Iris pigment epithelial cell (primary cell): ENCODE results near the gene HOXD8.

Source experiments
- DNase-seq: peaks from one replicate; pipeline ENCODE4 v3.0.0-alpha.2; 2011; ENCODE audit warnings: low read depth

Gene HOXD8

GRCh38 chr2:176091329-176092258, 37.9 kb upstream of the HOXD8 start:
- no peak for DNase-seq

DNA sequence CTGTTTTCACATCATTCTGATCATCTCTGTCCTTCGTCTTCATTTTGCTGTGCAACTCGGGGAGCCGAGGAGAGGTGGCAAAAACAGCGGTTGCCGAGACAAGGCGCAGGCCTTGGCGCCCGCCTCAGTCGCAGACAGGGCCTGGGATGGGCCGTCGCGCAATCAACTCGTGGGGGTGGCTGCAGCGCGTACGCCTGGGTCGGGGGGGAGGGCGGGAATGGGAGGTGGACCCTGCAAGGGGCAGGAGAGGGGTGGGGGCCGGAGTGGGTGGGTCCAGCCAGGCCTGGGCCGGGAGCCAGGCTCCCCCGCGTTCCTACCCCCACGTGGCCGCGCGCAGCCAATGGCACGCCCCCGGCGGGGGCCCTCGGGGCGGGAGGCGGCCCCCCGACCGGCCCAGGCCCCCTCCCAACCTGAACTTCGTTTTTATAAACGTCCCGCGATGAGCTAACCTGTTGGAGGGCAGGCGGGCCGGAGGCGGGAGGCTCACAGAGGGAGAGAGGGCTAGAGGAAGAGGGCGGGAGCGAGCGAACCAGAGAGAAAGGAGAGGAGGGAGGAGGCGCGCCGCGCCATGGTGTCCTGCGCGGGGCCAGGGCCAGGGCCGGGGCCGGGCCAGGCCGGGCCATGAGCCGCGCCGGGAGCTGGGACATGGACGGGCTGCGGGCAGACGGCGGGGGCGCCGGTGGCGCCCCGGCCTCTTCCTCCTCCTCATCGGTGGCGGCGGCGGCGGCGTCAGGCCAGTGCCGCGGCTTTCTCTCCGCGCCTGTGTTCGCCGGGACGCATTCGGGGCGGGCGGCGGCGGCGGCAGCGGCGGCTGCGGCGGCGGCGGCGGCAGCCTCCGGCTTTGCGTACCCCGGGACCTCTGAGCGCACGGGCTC, 37.0 kb upstream of the HOXD8 start, which contains the start of gene HOXD13:
Gene HOXD13 (plus strand): TSS at position 452 of the 875 bp plus-strand sequence. CDS start 170 bp downstream, at position 622.
- DNase-seq: no peak

- DNase-seq: no peak
Measured at GRCh38 chr2:176093145-176093897, 36.2 kb upstream of the HOXD8 start.

- no peak for DNase-seq
Measured at GRCh38 chr2:176093898-176094249, 35.6 kb upstream of the HOXD8 start.

- DNase-seq: no peak
Measured at GRCh38 chr2:176094349-176094748, 35.2 kb upstream of the HOXD8 start.

GRCh38 chr2:176095421-176095820, 34.1 kb upstream of the HOXD8 start:
- no peak for DNase-seq

GRCh38 chr2:176096243-176096985, 33.1 kb upstream of the HOXD8 start:
- no peak for DNase-seq

GRCh38 chr2:176096986-176097819, 32.3 kb upstream of the HOXD8 start:
- DNase-seq: peak; percentile 49

DNA sequence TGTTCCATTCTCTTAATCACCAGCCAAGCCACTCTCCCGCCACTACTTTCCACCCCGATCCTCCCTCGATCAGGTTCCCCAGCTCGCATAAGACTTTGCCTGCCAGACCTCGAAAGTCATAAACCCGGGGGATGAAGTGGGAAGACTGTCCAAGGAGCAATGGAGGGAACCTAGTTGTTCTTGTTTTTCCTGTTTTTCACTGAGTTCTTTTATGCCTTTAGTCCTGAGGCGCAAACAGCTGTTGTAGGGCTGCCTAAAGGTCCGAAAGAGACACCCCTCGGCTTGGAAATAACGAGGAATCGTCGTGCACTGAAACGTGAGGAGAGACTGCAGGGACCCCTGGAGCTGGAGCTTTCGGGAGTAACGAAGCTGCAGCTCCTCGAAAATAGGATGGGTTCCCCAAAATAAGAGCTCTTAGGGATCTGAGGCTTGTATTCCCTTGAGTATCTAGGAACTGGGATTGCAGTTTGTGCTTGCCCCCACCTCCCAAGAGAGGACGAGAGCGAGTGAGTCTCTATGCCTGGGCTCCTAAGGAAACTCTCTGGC, 31.6 kb upstream of the HOXD8 start:
- DNase-seq: no peak

DNA sequence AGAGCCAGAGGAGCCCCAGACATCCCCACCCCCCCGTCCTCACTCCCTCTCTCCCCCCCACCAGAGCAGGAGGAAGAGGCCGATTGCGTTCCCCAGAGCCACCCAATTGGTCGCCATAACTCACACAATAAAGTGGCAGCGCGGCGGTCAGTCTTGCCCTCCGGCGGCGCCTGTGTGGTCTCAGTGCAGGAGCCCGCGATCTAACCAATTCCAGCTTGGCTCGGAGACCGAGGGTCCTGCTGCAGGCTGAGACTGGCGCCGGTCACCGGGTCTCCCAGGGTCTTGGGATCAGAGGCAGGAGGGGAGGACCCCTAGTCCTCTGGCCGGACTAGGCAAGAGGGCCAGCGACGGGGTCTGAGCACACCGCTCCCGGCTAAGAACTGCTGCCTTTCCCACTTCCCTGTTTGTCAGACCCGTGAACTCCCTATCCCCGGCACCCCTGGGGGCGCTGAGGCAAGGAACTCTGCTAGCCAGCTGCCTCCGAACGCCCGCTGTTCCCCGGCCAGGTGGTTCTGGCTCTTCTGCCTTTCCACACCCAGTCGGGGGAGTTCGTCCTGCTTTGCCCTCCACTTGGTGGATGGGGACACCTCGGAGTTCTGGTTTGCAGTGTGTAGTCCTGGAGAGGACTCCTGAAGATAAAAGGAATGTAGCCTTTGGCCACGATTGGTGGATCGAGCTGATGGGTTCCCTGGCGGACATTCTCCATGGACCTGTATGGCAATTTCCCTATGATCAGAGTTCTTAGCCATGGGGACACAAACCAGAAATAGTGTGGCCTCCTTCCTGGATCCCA, 30.9 kb upstream of the HOXD8 start:
- no peak for DNase-seq

DNA sequence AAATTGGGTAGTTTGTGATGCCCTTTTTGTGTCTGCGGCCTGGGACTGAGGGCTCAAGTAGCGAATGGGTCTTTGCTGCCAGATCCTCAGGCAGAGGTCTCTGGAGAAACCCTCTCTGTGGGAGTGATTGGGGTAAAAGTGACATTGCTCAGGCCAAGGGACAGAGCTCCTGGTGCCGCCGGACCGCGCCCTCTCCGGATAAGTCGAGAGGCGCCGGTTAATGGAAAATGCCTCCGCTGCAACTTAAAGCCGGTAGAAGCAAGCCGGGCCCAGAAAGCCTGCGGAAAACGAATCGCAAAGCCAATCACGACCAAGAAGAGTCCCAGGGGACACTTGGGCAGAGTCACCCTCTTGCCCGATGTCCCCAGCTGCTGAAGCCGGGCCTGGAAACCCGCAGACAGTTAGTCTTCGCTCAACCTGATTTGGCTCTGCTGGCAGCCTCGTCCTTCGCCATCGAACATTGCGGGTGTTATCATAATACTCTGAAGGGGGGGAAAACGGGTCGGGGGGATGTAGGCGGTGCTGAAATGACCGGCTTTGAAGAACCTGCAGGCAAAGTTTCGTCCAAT, 30.3 kb upstream of the HOXD8 start:
- no peak for DNase-seq

DNA sequence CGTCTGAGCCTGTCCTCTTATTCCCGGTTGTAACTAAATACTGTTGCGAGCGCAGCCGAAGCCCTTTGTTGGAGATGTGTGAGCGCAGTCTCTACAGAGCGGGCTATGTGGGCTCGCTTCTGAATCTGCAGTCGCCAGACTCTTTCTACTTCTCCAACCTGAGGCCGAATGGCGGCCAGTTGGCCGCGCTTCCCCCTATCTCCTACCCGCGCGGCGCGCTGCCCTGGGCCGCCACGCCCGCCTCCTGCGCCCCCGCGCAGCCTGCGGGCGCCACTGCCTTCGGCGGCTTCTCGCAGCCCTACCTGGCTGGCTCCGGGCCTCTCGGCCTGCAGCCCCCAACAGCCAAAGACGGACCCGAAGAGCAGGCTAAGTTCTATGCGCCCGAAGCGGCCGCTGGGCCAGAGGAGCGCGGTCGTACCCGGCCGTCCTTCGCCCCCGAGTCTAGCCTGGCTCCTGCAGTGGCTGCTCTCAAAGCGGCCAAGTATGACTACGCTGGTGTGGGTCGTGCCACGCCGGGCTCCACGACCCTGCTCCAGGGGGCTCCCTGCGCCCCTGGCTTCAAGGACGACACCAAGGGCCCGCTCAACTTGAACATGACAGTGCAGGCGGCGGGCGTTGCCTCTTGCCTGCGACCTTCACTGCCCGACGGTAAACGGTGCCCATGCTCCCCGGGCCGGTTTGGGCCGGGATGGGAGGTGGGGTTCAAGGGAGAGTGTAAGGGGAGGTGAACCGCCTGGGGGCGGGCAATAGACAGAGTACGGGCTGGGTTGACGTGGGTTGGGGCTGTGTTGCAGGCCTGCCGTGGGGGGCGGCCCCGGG, 29.6 kb upstream of the HOXD8 start, which contains the start of gene HOXD12:
Gene HOXD12 (plus strand): TSS at position 68 of the 819 bp plus-strand sequence. CDS start 7 bp downstream, at position 75.
- DNase-seq: no peak

DNA sequence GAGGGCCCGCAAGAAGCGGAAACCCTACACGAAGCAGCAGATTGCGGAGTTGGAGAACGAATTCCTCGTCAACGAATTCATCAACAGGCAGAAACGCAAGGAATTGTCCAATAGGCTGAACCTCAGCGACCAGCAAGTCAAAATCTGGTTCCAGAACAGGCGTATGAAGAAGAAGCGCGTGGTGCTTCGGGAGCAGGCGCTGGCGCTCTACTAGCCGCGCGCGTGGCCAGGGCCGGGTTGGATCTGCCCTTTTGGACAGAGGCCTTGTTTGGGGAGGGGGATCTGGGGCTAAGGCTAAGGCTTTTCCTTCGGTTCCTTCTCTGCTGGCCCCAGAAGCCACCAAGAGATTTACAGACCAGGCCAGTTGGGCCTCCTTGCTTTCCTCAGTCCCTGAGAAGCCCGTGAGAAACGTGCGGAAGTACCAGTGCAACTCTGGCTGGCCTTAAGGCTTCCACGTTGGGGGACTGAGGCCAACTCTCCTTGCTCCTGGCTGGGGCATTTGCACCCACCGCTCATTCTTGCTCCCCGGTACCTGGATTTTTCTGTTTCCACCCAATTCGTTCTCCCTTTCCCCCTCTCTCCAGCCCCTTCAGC, 28.9 kb upstream of the HOXD8 start:
- DNase-seq: no peak

GRCh38 chr2:176101216-176101830, 28.2 kb upstream of the HOXD8 start:
- no peak for DNase-seq

DNA sequence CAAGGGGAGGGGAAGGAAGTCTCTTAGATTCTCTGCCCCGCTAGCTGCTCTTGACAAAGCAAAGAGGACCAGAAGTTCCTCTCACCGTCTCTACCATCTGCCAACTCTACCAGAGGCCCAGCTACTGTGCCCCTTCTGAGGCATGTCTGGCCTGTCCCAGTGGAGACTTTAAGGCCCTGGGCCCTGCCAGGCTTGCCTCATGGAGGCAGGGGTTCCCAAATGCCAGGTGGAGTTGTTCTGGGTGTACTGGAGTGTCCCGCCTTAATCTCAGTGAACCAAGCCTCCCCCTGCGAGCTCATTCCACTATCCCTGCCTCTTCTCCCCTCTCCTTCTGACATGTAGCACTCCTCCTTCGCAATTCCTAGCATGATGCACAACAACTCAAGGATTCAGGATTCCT, 27.7 kb upstream of the HOXD8 start:
- DNase-seq: no peak

GRCh38 chr2:176102309-176102866, 27.1 kb upstream of the HOXD8 start:
- DNase-seq: no peak

DNA sequence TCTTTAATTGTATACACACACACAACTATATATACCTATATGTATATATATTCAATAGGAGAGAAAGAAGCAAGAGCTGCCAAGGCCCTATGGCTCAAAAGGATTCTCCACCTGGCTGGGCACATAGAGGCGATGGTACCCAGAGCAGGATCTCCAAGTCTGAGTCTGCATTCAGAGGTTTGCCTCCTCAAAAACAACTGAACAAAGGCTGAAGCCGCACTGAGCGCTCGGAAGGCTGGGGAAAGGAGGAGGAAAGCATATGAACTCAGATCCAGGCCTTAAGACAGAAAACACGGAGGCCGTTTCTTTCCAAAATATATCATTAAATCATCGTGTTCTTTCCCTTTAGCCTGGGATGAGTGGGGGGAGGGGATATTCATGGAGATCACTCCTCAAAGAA, 26.3 kb upstream of the HOXD8 start:
- no peak for DNase-seq
